ENCODE data around the gene TMEM109. TPM values are rescaled to one million over a fixed set of nuclear protein-coding genes. Genes with fewer than 3 reads are reported as not detected.

Gene TMEM109
- total RNA-seq, 1 donor from 2014 or later: 9.4 TPM

DNA sequence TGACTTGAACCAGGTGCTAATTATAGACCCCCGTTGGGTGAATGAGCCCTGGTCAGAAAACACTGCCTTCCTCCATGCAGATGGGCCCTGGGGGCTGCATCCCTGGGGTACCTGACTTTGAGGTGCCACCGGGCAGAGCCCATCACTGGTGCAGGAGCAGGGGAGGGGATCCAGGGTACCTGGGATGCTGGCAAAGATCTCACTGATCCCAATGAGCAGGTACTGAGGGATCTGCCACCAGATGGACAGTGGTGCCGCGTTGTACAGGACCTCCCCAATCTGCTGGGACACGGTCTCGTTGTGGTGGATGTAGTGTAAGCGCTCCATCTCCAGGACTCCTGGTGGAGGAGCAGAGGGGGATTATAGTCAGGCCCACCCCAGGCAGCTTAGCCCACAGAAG is 25.3 kb downstream of the TMEM109 start:
- no peak for DNase-seq (ENCODE audit: low spot score in 2 of 2)
- FAIRE-seq: no peak

DNA sequence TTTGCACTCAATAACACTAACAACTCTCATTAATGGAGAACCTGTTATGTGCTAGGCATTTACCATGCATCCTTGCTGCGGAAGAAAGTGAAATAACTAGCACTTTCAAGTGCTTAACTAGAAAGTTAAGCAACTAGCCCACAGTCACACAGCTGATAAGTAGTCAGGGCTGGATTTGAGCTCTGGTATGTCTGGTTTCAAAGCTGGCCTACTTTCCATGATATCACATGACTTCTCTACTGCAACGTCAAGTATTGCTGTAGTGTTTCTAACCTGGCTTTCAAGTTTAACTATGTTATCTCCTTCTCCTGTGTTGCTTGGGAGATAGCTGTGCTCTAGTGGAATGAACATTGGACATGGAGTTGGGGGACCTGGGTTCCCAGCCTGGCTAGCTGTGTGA is 25.9 kb downstream of the TMEM109 start:
- FAIRE-seq: no peak
- no peak for DNase-seq (ENCODE audit: low spot score in 2 of 2)

DNA sequence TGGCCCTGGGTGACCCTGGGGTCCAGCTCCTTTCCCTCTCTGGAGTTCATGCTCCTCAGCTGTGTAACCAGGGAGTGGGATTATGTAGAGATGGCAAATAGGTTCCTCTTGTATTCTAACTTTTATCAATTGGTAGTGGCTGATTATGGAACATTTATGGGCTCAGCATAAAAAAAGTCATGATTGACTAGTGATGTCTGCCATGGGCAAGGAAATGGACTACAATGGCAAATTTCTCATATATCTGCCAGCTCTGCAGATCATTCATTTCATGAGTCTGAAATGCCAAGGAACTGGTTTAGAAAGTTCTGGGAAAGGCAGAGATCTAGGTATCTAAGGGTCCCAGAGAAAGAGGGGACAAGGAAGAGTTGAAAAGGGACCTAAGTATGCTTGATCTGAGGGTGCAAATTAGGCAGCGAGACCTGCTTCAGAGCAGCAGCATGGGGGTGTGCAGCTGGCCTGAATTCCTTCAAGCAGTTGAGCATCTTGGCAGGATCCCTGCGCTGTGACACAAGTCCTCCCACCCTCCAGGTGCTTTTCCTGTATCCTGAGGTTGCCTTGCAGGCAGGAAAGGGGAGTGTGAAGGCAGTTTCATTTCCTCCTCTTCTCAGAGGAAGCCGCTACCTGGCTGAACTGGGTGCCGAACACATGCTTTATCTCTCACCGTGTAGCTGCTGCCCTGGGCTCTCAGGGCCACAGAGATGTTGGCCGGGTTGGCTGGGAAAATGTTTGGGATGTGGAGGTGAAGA is 27.6 kb downstream of the TMEM109 start:
- no peak for DNase-seq (ENCODE audit: low spot score in 2 of 2)
- no peak for FAIRE-seq

DNA sequence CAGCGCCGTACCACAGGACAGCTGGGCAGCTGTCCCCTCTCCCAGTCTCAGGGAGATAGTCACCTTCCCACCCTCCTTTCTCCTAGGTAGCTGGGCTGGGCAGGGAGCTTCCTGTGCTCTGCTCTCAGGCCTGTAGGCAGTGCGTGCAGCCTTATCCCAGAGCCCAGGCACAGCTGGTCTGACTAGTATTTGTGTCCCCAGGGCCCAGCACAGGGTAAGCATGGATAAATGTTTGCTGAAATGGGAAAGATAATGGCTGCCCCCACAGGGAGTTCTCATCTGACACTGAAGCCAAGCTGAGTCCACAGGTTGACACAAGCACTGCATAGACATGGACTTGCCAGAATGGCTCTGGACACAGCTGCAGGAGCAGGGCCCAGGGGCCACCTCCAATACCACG is 28.3 kb downstream of the TMEM109 start:
- no peak for DNase-seq (ENCODE audit: low spot score in 2 of 2)
- no peak for FAIRE-seq

DNA sequence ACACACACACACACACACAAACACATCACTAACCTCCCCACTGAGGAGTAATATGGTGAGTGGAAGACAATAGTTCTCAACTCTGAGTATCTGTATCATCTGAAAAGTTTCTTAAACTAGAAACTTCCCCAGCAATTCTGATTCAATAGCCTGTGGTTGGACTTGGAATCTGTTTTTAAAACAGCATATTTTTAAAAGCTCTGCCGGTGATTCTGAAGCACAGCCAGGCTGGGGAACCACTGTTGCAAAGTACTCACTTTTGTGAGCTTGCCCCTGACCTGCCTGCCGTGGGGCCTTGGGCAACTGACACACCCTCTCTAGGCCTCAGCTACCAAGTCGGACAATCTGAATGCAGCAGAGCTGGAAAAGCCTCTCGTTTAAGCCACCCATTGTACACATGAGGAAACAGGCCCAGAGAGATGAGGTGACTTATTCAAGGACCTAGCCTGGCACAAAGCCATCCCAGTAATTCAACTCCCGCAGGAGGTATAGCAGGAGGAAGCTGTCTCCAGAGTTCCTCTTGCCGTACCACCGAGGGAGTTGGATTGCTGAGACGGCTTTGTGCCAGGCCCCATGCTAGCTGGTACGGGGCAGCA is 29.1 kb downstream of the TMEM109 start:
- no peak for DNase-seq (ENCODE audit: low spot score in 2 of 2)
- no peak for FAIRE-seq

DNA sequence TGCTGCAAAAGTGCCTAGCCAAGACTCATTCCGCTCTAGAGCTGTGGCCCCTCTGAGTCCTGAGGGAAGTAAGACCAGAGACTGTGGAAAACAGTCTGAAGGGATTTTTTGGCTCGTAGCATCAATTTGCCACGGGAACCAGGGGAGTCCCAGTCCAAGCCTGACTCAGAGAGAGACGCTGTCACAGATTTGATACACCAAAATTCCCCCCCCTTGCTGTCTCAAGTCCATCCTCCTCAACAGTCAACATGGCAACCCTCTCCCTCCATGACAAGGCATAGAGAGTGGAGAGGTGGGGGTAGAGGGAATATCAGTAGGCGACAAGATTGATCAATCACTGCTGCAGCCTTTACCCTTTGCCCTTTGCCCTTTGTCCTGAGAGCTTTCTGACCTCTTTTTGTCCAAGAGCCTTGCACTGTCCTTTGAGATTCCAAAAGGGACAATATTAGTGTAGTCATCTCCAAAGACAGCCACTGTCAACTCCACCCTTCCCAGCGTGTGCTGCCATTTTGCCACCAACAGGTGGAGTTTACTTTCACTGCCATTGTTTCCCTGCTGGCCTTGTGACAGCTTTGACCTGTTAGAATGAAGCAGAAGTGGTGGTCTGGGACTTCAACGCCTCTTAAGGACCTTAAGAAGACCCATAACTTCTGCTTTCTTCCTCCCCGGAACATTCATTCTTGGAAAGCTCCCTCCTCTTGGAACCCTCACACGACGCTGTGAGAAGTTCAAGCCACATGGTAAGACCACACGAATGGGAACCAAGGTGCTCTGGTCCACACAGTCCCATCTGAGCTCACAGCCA is 30.7 kb downstream of the TMEM109 start:
- FAIRE-seq (no peak), DNase-seq (ENCODE audit: low spot score in 2 of 2) (no peak)

DNA sequence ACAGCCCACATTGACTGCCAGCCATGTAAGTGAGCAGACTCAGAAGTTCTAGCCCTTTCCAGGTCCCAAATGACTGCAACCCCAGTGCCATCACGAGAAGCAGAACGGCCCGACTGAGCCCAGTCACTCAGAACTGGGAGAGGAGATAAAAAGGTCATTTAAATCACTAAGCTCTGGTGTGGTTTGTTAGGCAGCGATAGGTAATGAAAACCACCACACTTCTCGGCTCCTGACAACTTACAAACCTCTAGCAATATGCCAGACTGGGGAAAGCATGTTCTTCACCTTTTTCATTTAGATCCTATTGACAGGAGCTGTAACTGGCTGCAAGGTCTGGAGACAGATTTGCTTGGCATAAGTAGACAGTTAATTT is 31.3 kb downstream of the TMEM109 start:
- DNase-seq (ENCODE audit: low spot score in 2 of 2): no peak
- FAIRE-seq: no peak

DNA sequence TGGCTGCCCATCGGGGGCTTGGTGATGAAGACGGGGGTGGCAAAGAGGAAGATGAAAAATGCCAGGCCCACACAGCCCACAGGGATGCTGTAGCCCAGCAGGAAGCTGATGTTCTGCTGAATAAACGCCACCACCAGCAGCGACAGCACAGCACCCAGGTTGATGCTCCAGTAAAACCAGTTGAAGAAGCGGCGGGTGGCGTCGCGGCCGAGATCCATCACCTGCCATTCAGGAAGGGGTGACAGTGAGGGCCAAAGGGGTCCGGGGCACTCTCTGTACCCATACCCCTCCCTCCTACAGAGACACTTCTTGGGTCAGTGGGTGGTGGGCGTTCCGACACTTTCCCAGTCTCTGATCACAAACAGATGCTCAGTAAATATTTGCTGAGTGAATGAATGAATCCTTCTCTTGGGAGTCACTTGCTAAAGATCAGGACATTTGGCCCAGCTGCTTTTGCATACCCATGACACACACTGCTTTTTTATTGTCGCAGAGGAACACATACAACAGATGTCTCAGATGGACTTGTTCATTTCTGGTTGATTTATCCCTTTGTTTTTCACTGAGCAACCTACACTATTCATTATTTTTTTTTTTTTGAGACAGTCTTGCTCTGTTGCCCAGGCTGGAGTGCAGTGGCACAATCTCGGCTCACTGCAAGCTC is 32.8 kb downstream of the TMEM109 start:
- FAIRE-seq (no peak), DNase-seq (ENCODE audit: low spot score in 2 of 2) (no peak)

DNA sequence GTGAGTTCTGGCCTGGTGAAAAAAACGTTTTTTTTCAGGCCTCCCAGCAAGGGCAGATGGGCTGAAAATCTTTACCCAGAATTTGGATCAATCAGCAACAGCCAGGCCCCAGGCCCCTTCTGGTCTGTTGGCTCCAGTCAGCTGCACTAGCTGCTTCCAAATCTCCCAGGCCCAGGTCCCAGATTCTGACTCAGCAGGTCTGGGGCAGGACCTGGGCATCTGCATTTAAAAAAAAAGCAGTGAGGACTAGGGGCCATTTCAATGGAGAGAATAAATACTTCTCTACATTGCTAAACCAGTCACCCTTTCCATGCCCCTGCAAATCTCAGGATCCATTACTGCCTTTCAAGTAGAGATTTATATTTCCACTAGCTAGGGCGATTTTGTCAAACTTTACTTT is 33.7 kb downstream of the TMEM109 start:
- no peak for DNase-seq (ENCODE audit: low spot score in 2 of 2)

DNA sequence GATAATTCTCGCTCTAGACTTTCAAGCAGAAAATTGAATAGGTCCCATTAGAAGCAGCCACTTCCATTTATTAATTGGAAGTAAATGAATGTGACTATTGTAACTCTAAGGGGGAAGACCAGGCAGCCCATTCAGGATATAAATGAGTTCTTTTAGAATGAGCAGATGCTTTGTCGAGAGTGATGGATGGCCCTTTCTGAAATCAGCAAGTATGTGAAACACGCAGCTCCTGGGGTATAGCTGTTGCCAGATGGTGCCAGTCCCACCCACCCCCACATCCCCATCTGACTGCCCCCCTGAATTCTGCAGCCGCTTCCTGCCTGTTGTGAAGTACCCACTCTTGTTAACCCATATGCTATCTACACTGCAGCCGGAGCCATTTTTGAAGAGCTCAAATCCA is 34.3 kb downstream of the TMEM109 start:
- DNase-seq (ENCODE audit: low spot score in 2 of 2): no peak
- no peak for FAIRE-seq

More for the DNA sequence above, 33.7 kb downstream of the TMEM109 start:
- no peak for FAIRE-seq

DNA sequence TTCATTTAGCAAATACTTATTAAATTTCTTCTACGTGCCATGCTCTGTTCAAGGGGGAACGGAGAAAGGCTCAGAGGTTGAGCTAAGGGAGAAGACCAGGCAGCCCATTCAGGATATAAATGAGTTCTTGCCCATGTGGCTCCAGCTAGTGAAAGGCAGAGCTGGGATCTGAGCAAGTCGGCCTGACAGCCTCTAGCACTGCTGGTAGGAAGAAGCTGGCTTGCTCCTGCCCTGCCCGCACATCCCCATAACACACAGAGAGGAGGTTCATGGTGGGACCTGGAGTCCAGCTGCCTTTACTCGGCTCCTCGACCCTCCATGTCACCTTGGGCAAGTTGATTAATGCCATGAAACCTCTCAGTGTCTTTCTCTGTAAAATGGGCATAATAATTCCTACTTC is 36.1 kb downstream of the TMEM109 start:
- DNase-seq (ENCODE audit: low spot score in 2 of 2) (no peak), FAIRE-seq (no peak)

DNA sequence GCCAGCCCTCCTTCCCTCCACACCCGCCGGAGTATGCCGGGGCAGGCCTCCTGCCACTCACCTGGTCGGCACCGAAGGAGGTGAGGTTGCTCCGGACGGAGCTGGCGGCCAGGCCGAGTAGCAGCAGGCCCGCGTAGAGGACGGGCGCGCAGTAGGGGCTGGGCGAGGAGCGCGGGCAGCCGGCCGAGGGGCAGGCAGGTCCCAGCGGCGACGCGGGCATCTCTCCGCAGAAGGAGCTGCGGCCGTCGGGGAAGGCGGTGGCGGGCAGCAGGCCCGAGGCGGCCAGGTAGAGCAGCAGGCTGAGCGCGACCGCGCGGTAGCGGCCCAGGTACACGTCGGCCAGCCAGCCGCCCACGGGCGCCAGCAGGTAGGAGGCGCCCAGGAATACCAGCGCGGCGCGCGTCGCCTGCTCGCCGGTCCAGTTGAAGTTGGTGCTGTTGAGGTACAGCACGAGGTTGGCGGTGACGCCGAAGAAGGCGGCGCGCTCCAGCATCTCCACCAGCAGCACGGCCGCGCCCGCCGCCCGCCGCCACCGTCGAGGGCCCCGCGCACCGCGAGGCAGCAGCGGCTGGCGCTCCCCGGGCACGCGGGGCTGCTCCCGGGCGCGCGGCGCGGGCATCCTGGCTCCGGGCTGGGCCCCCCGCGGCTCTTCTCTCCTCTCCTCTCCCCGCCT is 37.1 kb downstream of the TMEM109 start:
- DNase-seq (ENCODE audit: low spot score in 2 of 2) (no peak), FAIRE-seq (no peak)

DNA sequence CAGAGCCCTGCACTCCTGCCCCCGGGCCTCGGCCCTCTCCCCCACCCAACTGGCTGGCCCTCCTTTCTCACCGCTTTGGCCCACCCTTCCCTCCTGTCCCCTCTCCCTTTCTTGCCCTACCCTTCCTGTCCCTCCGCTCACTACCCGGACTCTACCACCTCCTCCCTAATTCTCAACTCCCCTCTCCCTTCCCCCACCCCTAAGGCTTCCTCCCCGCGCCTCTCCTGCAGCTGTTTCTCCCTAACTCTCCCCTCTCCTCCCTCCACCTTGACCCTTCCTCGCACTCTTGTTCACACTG is 37.6 kb downstream of the TMEM109 start:
- no peak for FAIRE-seq
- DNase-seq (ENCODE audit: low spot score in 2 of 2): no peak

DNA sequence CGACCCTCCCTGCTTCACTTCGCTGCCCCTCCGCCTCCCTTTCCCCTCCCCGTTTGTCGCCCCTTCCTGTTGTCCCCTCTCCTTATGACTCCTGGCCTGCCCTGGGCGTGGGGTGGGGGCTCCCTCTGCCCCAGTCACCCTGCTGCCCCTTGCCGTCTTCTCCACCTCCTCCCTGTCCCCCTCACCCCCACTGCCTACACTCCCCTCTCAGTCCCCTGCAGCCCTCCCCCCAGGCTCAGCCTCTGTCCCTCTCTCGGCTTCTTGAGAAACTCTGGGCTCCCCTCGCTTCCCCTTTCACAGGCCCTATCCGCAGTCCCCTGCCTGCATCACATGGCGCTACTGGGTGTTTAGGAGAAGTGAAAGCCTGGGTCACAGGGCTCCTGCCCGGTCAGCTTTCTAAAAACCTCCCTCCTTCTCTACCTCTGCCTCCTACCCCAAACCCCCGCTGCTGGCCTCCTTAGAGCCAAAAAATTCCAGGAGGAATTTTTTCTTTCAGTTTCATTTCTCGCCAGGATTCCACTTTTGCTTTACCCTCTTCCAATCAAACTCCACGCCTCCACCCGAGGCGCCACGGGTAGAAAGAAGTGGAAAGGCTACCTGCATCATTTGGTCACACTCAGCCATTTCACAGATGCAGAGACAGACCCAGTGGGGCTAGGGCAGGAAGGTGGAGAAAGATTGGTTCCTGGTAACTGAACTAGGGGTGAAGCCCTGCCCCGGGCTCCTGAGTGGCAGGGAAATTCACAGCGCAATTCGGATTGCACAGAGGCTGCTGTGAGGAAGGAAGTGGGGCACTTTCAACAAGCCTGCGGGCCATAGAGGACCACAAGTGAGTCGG is 38.2 kb downstream of the TMEM109 start, which contains the start of gene SLC15A3:
Gene SLC15A3, minus strand, starts transcription at position 273 of the 838 bp plus-strand sequence. CDS start 625 bp downstream, outside the sequence.
- DNase-seq (ENCODE audit: low spot score in 2 of 2) (no peak), FAIRE-seq (no peak)

DNA sequence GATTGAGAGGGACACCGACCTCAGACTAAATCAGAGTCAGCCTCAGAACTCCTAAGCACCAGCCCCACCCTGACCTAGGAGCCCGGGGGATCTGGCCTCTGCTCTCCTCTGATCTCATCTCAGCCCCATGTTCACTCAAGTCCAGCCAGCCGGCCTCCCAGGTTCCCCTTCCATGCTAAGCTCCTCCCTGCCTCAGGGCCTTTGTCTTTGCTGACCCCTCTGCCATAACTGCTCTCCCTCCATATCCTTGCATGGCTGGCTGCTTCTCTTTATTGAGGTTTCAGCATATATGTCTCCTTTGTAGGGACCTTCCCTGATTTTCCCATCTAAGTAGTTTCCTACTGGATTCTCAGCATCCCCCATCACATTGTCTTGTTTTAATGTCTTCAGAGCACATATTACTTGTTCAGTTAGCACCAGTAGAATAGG is 38.8 kb downstream of the TMEM109 start:
- no peak for FAIRE-seq

DNA sequence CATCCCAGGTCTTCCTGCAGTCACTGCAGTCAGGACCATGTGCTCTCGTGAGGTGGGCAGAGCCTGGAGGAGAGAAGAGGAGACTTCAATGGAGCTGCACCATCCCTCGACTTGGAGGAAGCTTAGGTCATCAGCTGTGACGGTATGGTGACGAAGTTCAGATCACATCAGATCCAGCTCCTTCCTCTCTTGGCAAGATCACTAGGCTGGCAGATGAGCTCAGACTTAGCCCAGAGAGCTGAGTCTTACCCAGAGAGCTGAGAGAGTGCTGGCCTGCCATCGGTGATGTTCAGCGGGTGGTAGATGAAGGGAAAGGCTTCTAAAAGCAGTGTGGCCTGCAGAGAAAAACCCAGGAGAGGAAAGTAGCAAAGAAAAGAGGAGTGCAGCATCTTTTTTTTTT is 39.8 kb downstream of the TMEM109 start:
- no peak for DNase-seq (ENCODE audit: low spot score in 2 of 2)

More for the DNA sequence above, 38.8 kb downstream of the TMEM109 start:
- no peak for DNase-seq (ENCODE audit: low spot score in 2 of 2)

DNA sequence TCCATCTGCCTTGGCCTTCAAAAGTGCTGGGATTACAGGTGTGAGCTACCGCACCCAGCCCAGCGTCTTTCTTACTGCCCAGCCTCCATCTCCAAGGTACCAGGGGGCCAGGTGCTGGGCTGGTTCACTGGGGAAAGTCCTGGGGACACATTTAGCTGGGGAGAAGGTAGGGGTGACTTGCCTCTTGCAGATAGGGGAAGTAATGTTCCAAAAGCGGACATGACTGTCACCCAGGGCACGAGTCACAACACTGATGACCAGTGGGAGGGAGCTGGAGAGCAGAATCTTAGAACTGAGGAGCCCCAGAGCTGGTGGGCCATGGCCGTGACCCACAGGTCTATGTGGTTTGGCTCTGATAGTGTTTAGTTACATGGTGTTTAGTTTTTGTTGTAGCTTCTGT is 40.5 kb downstream of the TMEM109 start:
- FAIRE-seq: no peak

More for the DNA sequence above, 39.8 kb downstream of the TMEM109 start:
- no peak for FAIRE-seq

DNA sequence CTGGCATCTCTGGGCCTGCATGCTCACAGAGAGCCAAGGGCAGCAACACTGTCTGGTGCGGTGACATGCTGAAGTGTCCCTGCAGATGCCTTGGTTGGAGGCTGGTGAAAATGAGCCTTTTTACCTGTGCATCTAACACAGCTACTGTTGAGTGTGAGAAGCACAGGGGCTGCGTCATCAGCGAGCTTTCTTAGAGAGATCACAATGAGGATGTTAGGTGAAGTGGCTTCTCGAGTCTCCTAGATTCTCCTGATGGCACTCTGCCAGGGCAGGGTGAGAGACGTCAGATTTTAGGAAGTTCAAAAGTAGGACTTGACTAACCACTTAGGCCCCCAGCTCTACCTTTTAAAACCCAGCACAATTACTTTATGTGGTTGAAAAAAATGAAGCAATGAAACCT is 41.6 kb downstream of the TMEM109 start:
- FAIRE-seq (no peak), DNase-seq (ENCODE audit: low spot score in 2 of 2) (no peak)

More for the DNA sequence above, 40.5 kb downstream of the TMEM109 start:
- no peak for DNase-seq (ENCODE audit: low spot score in 2 of 2)

DNA sequence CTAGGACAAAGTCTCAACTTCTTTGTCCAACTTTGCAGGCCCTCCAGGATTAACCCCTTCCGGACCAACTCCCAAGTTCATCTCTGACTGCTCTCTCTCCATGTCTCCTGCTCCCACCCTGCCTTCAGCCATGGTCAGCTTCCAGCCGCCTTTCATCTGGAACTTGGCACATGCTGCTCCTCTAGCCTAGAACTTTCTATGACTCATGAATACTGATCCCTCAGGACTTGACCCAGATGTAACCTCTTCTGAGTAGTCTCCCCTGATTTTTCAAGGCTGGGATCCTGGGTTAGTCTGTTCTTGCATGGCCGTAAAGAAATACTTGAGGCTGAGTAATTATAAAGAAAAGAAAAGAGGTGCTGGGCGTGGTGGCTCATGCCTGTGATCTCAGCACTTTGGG is 43.2 kb downstream of the TMEM109 start:
- FAIRE-seq (no peak), DNase-seq (ENCODE audit: low spot score in 2 of 2) (no peak)

DNA sequence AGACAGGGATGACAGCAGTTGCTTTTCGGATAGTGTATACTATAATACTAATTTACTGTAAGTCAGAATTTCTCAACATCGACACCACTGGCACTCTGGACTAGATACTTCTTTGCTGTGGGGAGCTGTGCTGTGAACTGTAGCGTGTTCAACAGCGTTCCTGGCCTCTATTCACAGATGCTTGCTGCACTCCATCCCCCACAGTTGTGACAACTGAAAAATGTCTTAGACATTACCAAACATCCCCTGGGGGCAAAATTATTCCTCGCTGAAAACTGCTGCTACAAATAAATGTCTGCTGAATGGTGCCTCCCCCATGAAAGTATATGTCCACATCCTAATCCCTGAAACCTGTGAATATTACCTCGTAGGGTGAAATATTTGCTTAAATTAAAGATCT is 45.5 kb downstream of the TMEM109 start:
- DNase-seq (ENCODE audit: low spot score in 2 of 2) (no peak), FAIRE-seq (no peak)
